DMS 273 (cell line): ENCODE measurements around the gene EIF4EBP2.

ENCODE experiments used
- DNase-seq: peaks from one replicate; lab custom pipeline; 2025; ENCODE audit not compliant: unreplicated experiment; lab: John Stamatoyannopoulos, UW

The EIF4EBP2 gene

DNA sequence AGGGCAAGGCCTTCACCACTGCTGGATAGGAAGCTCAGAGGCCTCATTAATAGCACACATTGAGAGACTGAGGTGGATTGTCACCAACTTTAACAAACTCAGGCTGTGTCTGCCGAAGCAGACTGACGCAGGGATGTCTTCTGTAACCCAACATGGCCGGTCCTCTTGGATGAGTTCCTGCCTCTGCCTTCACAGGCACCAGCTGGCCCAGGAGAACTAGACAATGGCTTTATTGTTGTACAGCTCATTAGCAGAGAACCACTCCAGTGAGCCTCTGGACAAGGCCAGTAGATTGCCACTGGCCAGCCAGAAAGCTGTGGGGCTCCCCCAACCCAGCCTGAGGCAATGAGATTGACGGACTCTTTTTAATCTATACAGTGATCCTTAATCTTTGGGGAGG lies 28.2 kb downstream of the EIF4EBP2 start:
- DNase-seq, result no peak

DNA sequence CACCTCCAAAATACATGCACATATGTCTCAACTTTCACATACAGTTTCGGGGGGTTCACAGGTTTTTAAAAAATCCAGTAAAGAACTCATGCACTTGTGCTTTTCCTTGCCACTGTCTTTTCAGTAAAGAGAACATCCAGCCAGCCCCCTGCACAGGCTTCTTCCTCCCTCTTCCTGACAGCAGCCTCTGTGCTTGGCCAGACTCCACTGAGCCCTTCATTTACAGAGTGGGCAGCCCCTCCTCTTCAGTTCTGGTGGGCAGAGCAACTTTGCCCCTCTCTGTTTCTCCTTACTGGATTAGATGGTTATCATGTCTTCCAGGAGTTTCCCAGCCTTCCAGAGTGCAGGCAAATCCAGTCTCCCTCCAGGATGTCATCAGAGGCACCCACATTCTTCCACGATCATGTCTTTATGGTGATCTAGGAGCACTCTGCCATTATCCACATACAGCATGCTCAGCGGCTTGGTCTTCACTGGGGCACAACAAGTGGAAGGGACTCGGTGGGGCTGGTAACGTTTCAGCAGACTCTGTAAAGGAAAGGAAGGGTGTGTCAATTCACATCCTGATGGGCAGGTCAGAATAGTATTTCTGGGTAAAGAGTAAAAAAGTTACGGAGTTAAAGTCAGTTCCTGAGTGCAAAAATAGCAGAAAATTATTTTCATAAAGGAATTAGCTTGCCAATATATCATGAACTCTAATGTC lies 28.8 kb downstream of the EIF4EBP2 start:
- DNase-seq, result no peak

DNA sequence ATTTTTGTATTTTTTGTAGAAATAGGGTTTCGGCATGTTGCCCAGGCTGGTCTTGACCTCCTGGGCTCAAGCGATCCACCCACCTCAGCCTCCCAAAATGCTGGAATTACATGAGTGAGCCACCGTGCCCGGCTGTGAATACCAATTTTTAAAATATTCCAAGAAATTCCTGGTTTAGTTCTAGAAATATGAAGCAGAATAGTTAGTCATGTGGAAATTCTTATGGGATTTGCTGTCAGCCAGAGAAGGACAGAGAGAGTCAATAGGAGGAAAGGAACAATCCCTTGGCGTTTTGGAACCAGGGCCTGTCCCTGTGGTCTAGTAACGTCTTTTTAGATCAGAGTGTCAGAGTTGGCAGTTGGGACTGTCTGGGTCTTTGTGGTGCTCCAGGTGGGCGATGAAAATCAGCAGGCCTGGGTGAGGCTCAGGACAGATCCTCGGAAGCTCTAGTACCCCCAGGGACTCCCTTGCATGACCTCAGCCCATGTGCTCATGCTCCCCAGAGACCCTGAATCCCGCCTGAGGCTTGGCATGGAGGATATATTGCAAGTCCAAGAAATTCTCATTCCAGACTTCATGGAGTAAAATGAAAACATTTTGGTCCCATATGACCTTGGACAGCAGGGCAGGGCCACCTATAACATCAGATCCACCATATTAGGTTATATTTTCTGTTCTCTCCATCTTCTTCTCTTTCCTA lies 29.8 kb downstream of the EIF4EBP2 start:
- DNase-seq, result no peak

DNA sequence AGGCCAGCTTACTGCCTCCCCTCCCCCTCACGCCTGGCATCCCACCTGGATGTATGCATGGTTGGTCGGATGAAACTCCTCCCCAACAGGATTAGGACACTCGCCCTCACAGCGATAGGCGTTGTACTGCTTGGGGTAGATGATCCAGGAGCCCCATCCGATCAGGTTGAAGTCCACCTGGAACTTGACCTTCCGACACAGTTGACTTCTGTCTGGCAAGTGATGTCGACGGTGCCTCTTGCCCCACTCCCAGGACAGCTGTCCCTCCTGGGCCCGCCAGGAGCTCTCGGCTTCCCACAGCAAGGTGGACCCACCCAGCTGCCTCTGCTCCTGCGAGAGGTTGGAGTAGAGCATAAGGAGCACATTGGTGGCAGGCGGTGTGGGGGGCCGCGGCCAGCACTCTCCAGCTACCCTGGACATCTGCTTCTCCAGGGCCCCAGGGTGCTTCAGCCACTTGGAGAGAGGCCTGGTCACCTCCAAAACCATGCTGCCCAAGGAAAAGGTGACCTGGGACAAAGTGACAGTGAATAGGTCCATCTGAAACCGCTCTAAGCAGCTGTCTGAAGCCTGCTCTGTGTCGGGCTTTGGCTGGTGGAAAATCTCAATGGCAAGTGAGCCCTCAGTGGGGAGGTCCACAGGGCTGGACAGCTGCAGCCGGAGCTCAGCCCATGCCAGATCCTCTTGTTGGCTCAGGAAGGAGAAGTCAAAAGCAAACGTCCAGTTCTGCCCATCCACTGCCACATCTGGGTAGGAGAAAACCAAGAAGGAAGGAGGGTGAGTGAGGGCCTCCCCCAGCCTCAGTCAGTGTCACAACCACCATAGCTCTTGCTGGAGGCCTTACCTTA lies 31.5 kb downstream of the EIF4EBP2 start:
- DNase-seq, result no peak

DNA sequence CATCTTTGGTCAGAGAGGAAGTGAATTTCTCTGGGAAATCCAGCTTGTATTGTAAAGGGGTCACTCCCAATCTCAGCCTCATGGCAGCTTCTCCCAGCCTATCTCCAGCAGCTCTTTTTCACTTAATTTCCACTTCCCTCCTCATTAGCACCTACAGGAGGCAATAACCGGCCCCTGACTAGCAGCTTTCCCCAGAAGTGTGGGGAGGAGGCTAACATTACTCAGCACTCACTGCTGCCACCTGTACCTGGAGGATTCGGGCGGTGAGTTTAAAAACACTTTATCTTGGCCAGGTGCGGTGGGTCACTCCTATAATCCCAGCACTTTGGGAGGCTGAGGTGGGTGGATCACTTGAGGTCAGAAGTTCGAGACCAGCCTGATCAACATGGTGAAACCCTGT lies 33.8 kb downstream of the EIF4EBP2 start:
- DNase-seq, result no peak

DNA sequence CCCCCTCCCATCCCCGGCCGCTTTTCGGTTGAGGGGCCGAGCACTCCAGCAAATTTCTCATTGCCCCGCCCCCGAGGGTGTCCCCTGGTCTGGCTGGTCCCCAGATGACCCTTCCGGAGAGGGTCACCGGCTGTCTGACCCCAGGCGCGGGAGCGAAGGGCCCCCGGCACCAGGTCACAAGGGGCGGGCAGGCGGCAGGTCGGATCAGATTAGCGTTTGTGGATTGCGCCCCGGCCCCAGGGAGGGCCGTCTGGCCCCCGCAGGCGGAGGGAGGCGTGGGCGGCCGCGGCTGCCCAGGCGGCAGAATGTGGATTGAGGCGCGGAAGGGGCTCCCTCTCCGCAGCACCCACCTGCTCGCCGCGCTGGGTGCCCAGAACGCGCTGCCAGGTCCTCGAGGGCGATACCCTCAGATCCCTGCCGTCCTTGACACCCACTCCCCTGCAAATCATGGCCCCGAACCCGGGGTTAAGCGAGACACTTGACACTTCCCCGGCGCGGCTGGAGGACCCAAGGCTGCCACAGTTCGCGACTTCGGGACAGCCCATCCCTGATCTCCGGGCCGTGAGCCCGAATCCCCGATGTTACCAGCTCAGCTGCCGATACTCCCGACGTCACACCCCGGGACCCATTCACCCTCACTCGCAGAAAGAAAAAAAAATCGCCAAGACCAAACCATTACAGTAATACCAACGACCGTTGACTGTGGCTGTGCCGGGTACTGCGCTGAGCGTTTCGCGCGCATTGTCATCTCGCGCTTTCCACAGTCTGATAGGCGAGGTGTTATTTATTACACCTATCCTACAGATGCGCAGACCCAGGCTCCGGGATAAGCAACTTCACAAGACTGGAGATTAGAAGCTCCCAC lies 36.6 kb downstream of the EIF4EBP2 start:
- no peak for DNase-seq

DNA sequence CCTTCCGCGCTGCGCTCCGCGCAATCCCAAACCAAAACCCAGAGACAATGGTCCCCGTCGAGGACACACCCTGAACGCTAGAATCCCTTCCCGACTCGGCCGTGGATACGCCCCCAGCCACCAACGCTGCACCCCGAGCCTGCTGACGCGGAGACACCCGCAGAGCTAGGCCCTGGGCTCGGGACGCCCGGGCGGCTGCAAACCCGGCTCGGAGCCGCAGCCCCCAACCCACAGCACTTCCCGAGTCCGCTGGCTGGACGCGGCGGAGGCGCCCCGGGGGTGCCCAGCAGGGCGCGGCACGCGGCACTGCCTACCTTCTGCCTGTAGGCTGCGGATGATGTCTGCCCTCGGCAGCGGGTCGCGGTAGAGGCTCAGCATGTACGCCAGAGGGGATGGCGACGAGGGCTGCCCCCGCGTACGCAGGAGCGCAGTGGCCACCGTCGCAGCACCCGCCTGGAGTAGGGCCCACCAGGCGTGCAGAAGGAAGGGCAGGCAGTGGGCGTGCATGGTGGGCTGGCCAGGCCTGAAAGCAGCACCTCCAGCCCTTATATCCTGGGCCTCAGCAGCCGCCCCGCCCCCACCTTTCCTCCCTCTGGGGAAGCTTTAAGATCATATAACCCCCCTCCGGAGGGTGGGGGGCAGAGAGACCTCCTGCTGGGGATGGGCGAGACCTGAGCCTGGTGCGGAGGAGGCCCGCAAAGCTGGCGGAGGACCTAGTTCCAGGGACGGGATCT lies 37.4 kb downstream of the EIF4EBP2 start, which contains the start of gene NODAL:
NODAL (minus strand) TSS at position 521 of the 734 bp plus-strand sequence; CDS start at position 507, 14 bp downstream.
- DNase-seq, result no peak

DNA sequence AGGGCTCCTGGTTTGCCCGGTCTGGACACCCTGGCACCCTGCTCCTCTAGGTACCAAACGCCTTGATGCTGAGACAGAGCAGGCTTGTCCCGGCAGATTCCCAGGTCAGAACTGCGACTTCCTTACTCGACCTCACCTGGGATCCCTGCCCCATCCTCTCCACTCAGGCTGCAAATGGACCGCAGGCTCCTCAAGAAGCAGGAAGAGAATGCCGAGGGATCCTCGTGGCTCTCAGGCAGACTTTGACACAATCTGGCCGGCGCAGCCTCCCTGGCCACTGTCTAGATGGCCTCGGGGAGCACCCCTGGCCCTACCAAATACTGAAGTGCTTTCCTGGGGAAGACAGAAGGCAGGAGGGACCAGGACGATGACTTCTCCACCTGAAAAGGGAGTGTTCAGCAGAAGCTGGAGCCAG lies 38.0 kb downstream of the EIF4EBP2 start:
- DNase-seq, result no peak

DNA sequence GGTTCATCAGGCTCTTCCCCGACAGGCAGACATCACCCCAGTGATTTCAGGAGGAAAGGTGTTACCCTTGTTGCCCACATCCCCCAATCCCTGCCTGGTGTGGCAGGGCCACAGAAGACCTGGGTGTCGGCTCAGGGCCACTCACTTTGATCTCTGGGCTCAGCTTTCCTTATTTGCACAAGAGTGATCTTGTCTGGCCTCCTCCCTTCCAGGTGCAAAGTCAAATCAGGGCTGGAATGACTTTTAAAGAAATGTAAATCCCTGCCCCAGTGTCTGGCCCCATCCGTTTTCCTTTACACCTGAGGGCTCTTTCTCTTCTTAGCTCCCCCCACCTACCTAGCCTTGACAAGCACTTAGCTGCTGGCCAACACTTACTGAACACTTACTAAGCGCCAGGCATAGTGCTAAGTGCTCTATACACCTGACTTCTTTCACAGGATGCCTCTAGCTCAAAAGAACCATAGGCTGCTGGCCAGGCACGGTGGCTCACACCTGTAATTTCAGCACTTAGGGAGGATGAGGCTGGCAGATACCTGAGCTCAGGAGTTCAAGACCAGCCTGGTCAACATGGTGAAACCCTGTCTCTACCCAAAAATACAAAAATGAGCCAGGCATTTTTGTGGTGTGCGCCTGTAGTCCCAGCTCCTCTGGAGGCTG lies 38.5 kb downstream of the EIF4EBP2 start:
- DNase-seq, result no peak

DNA sequence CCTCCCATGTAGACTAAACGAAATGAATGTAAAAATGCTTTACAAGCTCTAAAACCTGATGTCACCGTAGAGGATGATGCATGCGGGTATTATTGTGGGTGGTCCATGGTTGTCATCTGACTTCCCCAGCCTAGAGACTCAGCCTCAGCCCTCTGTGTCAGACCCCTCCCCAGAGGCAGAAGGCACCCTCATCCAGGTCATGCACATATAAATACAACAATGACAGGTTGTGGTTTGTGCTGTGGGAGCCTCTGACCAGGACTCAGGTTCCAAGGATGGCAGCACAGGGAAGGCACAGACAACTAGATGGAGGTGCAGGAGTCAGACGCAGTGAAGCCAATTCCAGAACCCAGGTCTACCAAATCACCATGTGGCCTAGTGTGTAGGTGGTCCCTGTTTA lies 40.8 kb downstream of the EIF4EBP2 start:
- DNase-seq, result no peak

DNA sequence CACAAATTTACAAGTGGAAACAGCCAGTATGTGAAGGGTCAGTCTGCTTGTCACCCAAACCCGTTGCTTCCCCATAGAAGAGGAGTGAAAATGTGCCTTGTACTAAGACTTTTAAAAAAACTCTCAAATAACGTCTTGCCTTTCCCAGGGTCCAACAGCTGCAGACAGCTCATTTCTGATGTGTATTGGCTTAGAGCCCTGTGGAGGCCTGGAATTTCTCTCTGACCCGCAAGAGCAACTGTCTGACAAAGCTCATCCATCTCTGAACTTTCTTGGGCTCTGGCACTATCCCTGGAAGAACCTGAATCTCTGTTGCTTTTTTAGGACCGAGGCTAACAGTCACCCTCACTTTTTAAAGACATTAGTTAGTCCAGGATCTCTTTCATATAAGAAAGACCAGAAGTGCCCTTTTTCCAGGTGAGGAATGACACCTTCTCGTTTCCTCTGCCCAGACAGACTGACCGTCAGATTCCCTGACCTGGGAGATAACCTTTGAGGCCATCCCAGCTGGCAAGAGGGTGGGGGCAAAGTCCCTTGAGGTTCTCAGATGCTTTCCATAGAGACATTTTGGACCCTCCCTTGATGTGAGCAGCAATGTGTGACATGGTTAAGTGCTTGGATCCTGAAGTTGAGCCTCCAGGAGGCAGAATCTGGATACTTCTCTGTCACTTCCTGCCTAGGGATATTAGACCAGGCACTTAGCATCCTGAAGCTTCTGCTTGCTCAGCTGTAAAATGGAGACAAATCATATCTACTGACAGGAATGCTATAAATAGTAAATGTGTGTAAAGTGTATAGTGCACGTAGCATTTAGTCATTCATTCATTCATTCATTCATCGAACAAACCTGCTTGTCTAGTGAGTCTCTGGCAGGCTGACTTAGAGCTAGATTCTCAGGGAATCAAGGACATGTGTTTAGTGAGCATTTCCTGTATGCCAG lies 42.0 kb downstream of the EIF4EBP2 start:
- DNase-seq, result no peak

DNA sequence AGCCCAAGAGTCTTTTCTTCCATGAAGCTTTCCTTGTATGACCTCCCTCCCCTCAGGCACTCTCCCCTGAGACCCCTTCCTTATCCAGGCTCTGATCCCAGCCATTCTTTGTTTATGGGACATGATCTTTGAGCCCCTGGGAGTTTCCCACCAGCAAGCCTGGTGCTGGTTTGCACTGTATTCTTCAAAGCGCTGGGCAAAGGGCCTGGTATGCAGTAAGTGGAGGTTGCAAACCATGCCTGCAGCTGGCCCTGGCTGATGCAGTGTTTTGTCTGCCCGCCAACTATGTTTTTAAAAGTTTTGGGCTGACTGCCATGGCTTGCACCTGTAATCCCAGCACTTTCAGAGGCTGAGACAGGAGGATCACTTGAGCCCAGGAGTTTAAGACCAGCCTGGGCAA lies 44.3 kb downstream of the EIF4EBP2 start:
- no peak for DNase-seq

DNA sequence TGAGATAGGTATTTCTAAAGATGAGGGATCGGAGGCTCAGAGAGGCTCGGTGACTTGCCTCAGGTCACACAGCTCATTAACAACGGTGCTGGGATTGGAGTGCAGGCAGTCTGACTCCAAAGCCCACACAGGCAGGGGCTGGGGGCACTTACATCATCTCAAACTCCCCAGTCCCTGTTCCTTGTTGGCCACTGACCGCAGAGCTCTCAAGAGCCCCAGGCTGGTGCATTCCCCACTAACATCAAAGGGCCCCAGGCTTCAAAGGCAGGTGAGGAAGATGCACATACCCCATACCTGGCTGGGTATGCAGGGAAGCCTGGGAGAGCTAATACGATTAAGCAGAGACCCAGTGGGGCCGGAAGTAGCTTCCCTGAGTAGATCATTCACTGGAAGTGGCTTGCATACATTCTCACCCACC lies 51.3 kb downstream of the EIF4EBP2 start:
- no peak for DNase-seq

DNA sequence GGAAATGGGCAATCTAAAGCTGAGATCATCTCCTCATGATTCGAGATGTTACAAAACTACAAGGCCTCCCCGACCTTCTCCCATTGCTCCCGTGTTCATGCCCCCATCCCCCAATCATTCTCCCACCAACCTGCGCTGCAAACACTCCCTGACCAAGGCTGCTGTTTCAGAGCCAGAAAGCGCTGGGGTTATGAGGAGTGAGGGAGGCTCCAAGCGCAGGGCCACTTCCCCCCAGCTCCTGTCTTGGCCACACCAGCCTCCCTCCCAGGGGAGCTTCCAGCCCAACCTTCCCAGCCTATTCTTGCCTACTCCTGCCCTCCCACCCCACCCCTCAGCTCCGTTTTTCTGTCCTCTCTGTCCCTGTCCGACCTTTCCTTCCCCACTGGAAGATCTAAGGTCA lies 52.2 kb downstream of the EIF4EBP2 start:
- no peak for DNase-seq

DNA sequence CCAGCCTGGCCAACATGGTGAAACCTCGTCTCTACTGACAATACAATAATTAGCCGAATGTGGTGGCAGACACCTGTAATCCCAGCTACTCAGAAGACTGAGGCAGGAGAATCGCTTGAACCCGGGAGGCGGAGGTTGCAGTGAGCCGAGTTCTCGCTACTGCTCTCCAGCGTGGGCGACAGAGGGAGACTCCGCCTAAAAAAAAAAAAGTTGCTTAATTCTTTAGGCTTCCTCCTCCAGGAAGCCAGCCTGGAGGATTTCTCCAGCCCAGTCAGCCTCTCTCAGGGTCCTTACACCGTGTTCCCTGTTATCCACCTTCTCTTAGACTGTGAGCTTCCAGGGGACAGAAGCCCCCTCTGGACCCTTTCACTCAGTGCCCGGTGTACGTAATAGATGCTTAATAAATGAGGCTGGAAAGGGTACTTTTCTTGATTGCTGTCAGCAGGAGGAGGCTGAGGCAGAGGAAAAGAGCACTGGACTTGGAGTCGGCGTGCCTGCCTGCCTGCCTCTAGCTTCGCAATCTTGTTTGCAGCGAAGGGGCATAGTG lies 53.9 kb downstream of the EIF4EBP2 start:
- no peak for DNase-seq

DNA sequence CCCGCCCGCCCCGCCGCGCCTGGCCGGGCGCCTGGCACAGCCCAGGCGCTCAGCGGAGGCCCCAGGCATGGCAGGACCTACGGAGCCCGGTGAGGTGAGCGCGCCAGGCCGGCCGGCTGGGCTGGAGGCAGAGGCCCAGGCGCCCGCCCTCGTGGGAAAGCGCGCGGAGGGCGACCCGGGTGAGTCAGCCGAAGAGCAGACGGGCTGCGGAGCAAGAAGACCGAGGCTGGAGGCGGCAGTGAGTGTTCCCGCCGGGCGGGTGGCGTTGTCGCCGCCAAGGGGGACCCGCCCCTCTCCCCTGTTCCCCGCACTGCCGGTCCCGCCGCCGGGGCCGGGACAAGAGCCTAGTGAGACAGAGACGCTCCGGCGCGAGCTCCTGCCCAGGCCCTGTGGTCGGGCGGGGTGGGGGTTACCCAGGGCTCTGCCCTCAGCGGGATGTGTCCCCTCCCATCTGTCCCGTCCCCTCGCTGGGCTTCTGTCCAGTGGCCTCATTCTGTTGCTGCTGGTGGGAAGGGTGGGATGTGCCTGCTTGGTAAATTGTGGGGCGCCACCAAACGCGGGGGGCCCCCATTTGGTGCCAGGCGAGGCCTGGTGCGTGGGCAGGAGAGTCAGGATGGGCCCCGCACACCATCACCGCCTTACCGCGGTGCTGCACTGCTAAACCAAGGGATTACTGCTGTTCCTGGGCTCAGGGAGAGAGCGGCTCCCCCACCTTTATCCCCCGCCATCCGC lies 54.5 kb downstream of the EIF4EBP2 start:
- DNase-seq, result peak; percentile 71

DNA sequence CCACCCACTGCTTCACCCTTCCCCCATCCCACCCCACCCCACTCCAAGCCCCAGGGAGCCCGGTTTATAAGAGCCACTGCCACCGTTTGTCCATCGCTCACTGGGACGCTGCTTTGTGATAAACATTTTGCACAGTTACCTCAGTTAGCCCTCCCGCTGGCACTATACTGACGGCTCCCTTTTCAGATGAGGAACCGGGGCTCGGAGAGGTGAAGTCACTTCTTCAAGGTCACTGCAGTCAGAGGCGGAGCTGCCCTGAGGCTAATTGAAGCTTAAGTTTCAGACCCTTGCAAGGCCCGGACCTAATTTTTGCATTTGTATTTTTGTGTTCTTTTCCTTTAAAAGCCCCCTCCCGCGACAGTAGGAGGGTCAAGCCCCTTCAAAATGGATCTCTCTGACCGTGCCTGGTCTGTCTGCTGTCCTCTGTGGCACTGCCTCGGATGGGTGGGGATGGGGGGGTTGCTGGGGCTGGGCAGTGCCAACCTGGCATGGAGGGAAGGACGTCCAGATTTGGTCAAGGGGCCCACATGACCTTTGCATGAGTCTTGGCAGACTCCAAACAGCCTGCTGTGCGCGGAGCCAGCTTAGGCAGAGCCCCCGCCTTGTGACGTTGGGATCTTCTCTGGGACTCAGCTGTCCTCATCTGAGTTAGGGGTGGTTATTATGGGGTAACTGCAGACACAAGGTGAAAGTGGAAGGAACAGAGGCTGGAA lies 55.3 kb downstream of the EIF4EBP2 start:
- DNase-seq, result no peak
